Stimulated activated CD8-positive, alpha-beta memory T cell treated with anti-CD3 and anti-CD28 coated beads, Interleukin-4, amount 100 ng/mL, for 48 hours (primary cell): Measurements from ENCODE around the gene FXYD3.
A peak's percentile ranks its signal among the peaks of the same experiment; 100 is the strongest.

ENCODE experiments used
- DNase-seq: peaks from one replicate; pipeline ENCODE4 v3.0.0-alpha.2; 2020

The FXYD3 gene

DNA sequence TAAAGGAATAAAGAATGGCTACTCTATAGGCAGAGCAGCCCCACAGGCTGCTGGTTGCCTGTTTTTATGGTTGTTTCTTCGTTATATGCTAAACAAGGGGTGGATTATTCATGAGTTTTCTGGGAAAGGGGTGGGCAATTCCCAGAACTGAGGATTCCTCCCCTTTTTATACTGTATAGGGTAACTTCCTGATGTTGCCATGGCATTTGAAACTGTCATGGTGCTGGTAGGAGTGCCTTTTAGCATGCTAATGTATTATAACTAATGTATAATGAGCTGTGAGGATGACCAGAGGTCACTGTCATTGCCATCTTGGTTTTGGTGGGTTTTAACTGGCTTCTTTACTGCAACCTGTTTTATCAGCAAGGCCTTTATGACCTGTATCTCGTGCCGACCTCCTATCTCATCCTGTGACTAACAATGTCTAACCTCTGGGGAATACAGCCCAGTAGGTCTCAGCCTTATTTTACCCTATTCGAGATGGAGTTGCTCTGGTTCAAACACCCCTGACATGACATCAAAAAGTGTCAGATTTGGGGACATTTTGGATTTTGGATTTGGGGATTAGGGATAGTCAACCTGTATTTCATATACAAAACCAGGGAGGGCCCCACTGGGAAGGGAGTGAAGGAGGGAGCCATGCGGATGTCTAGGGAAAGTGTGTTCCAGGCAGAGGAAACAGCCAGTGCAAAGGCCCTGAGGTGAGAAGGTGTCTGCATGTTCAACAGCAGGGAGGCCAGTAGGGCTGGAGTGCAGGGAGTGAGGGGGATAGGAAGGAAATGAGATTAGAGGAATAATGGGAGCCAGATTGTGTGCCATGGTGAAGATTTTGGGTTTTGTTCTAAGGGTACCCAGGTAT, 49.8 kb downstream of the FXYD3 start:
- no peak for DNase-seq

DNA sequence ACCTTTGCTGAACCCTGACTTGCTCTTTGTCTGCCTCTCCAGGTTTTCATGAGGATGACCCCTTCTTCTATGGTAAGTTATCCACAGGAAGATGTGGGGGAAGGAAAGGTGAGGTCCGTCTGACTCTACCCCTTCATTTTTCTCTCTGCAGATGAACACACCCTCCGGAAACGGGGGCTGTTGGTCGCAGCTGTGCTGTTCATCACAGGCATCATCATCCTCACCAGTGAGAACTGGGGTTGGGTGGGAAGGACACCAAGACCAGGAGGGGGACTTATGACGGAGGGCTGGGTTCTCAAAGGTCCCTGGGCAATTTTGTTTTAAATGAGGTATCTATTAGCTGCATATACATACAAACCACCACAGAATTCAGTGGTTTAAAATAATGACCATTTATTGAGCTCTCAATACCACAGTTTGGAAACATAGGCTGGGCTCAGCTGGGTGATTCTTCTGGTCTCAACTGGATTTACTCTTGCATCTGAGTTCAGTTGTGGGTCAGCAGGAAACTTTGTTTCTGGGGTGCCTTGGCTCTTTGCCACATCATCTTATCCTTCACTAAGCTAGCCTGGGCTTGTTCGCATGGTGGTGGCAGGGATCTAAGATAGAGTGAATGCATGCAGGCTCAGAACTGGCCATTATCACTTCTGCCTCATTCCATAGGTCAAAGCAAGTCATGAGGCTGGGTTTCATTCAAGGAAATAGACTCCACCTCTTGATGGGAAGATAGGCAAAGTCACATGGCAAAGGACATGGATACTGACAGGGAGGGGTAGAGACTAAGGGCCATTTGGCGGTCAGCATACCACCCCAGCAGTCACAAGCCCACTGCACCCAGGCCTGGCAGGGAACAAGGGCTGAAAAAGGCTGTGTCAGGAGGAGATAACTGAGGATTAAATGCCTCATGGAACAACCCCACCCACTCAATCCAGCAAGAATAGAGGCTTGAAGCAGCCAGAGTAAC, 50.8 kb downstream of the FXYD3 start:
- DNase-seq = peak; percentile 34

DNA sequence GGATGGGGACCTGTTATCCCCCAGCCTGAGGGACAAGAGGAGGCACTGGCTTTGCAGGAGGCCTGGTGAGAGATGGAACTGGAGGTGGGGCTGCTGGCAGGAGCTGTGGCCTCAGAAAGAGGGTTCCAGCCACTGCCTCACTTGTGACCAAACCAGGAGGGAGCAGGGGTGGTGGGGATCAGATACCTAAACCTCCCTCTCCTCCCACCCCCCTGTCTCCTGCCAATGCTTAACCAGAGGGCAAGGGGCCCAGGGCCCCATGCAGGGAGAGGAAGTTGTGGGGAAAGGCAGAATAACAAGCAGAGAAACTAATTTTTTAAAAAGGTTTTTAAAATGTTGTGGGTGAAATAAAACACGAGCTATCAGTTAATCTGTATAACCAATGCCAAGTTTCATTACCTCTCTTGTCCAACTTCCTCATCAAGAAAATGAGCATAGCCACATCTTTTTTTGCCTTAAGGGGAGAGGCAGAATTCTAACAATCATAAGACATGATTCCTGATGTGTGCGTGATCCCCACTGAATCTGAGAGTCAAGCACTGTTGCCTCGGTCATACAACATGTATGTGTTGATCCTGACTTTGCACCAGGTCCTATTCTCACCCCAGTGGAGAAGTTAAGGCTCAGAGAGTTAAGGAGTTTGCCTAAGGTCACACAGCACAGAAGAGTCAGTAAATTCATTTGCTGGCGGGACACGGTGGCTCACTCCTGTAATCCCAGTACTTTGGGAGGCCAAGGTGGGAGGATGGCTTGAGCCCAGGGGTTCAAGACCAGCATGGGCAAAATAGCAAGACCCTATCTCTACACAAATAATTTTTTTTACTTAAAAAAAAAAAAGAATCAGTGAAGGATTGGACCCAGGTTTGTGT, 51.9 kb downstream of the FXYD3 start:
- DNase-seq = peak; percentile 25

DNA sequence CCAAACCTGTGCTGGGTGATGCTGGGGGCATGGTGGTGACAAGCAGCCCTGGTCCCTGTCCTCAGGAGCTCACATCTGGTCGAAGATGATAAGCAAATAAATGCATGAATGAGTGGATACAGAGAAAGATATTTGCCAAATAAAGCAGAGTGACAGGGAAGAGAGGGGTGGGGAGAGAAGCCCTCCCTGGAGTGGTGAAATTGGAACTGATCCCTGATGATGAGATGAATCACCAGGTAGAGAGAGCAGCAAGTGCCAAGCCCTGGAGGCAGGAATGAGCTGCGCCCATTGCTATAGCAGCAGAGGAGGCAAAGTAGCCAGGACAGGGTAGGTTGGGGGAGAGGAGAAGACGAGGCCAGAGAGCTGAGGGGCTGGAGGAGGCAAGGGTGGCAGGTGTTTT, 52.6 kb downstream of the FXYD3 start:
- peak; percentile 22 for DNase-seq

DNA sequence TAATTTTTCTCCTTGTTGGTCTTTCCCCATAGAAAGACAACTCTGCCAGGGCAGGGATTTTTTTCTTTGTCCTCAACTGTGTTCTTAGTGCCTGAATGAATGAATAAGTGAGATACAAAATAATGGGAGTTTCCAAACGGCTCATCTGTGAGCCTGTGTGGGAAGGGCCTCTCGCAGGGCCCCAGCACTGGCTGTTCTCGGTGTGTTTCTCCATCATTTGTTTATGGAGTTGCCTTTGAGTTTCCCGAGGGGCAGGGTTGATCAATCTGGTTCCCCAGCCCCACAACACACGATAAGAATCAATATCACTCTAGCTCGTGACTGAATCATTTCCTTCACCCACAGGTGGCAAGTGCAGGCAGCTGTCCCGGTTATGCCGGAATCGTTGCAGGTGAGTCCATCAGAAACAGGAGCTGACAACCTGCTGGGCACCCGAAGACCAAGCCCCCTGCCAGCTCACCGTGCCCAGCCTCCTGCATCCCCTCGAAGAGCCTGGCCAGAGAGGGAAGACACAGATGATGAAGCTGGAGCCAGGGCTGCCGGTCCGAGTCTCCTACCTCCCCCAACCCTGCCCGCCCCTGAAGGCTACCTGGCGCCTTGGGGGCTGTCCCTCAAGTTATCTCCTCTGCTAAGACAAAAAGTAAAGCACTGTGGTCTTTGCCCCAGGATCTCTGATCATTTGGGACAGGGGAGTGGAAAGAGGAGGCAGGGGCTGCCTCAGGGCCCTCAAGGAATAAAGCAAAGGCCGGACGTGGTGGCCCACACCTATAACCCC, 53.8 kb downstream of the FXYD3 start:
- peak; percentile 21 for DNase-seq

DNA sequence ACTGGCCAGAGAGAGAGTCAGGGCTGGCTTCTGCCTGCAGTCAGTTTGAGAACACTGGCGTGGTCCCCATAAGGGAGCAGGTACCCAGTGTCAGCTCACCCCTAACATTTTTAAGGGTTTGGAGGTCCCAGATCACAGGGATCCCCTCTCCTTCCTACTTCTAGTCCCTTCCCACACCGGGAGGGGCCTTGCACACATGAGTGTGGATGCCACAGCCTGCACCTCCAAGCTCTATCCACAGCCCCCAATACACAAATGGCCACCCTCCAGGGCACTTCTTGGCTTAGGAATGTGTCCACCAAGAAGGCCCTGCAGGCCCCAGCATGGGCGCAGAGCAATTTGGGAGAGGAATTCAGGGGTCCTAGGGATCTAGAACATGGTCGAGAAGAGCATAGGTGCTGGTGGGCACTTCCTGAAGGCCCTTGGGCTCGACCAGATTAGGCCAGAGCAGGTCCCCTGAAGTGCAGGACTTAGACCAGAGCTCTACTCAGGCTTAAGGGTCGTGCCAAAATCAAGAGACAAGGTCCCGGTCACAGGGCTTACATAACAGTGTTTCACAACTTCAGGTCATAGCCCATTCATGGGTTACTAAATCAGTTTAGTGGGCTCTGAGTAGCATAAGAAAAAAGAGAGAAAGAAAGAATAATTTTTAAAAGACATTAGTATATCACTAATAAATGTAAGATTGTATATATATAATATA, 54.9 kb downstream of the FXYD3 start:
- DNase-seq = no peak

DNA sequence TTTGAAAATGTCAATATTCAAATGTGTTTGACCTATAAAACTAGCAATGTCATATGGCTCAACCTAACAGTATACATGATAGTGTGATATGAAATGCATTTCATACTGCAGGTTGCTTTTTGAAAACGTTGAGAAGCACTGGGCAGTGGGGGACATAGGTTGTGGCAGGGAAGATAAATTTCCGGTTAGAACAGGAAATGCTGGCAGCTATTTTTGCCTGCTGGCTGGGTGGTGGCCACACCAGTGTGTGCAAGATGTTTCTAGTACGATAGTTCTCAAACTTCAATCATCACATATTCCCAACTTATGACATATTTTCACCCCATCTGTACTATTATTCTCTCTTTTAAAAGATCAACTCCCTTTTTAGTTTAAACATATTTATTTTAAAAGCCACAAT, 56.1 kb downstream of the FXYD3 start:
- no peak for DNase-seq
